ENCODE data around the gene GPR161. TPM values are rescaled to one million over a fixed set of nuclear protein-coding genes. Genes with fewer than 3 reads are reported as not detected.

The GPR161 gene
- total and polyA plus RNA-seq, 9 of the 15 experiments (the other 6 are each of a cell fraction or from before 2014, with no cell fraction given): 0.15 to 2.4 (median 0.76) TPM

- BruUV-seq (replicated peaks): no TSS peak
- Histone ChIP-seq H3K4me2 (ENCODE audit: insufficient read depth, low read length) (no peak overlapping the region), H3K27ac (ENCODE audit: extremely low read depth, low read depth, low read length) (no peak overlapping the region), H3K9me3 (replicated peaks; ENCODE audit: control insufficient read depth, insufficient read depth, low read depth, low read length) (no peaks in the 10 kb centered on the region), H3K4me1 (replicated peaks in 1 of 2; ENCODE audit: control insufficient read depth in 2 of 2, insufficient read depth in 2 of 2, low read length in 2 of 2) (peaks cover 9% of the 10 kb centered on the region in 2 experiments; a peak in 4 of 5 replicates), H3K9me1 (ENCODE audit: control insufficient read depth, insufficient read depth, low read length) (no peaks in the 10 kb centered on the region), H3K4me3 (no peak overlapping the region), H4K20me1 (replicated peaks; ENCODE audit: control insufficient read depth, insufficient read depth, low read length) (no peaks in the 10 kb centered on the region), H3K79me2 (ENCODE audit: control insufficient read depth, insufficient read depth, low read length) (no peaks in the 10 kb centered on the region), H3K36me3 (ENCODE audit: control insufficient read depth, insufficient read depth, low read length) (no peaks in the 10 kb centered on the region), H3K27me3 (ENCODE audit: control insufficient read depth in 2 of 2, insufficient read depth in 2 of 2, low read length in 2 of 2) (no peaks in the 10 kb centered on the region), H3K9ac (ENCODE audit: insufficient read depth in 1 of 2, low read depth in 2 of 2, low read length in 2 of 2) (no peak overlapping the region), H2AFZ (ENCODE audit: low read depth, low read length) (no peak overlapping the region)
- no peak for TF ChIP-seq ZNF766 (CRISPR knock-in tag; conservative IDR thresholded peaks at IDR 0.05)
- no peak for TF ChIP-seq NR4A1 (CRISPR knock-in tag; IDR thresholded peaks at IDR 0.05)
- TF ChIP-seq NR4A1 (tag; IDR thresholded peaks at IDR 0.05): no peak
- no peak for TF ChIP-seq COPS2 (conservative IDR thresholded peaks at IDR 0.05)
- TF ChIP-seq HDAC8 (tag; IDR thresholded peaks at IDR 0.05): no peak
- no peak for TF ChIP-seq NCOA2 (IDR thresholded peaks at IDR 0.05; ENCODE audit: partially characterized antibody in 2 of 2)
- no peak for TF ChIP-seq MAX (CRISPR knock-in tag; IDR thresholded peaks at IDR 0.05)
- no peak for TF ChIP-seq POLR2AphosphoS2 (IDR thresholded peaks at IDR 0.05; ENCODE audit: low read length)
- 0 out of 2 replicates have a peak, but pooled peaks have one; percentile 16 for TF ChIP-seq SPI1 (IDR thresholded peaks at IDR 0.05; ENCODE audit: borderline replicate concordance, low read depth, low read length)
- no peak for TF ChIP-seq CBFA2T3 (IDR thresholded peaks at IDR 0.05)
- no peak for TF ChIP-seq ZC3H8 (IDR thresholded peaks at IDR 0.05)
- no peak for TF ChIP-seq MTF1 (CRISPR knock-in tag; IDR thresholded peaks at IDR 0.05; ENCODE audit: borderline replicate concordance)
- no peak for TF ChIP-seq TFE3 (CRISPR knock-in tag; IDR thresholded peaks at IDR 0.05)
- TF ChIP-seq CBX1 (IDR thresholded peaks at IDR 0.05; ENCODE audit: low read depth): no peak
- peak; percentile 79 for TF ChIP-seq BHLHE40 (IDR thresholded peaks at IDR 0.05; ENCODE audit: low read length)
- TF ChIP-seq RAD21 (CRISPR knock-in tag; conservative IDR thresholded peaks at IDR 0.05 in 1 of 2, IDR thresholded peaks at IDR 0.05 in 1 of 2): no peak
- peak; percentile 6 for TF ChIP-seq MEIS2 (IDR thresholded peaks at IDR 0.05; ENCODE audit: partially characterized antibody)
- DNase-seq (ENCODE audit: extremely low read depth in 1 of 4, low spot score in 3 of 4) (no peak), FAIRE-seq (no peak), ATAC-seq (no peak)
- CTCF ChIA-PET (ENCODE audit: low intra/inter-chr PET ratio): no interaction called here
- intact Hi-C loops (cut with micrococcal nuclease) (loop anchor here (5.0 kb wide), 1 partner anchor 59 kb away; no protein-coding TSS in a partner anchor), in situ Hi-C loops (cut with MboI) (no loop called here)
- WGBS (ENCODE audit: insufficient coverage, low coverage, missing lambda C conversion rate): 14% methylated on average over 3 of the region's 3 CpGs
- POLR2A ChIA-PET: interaction anchor here (0.7 to 0.9 kb wide), 2 partner anchors 18 to 22 kb away, joined by 3 to 4 read pairs; no protein-coding TSS in a partner anchor
Measured at GRCh38 chr1:168163670-168164069, 26.9 kb upstream of the GPR161 start.

Data from K562 (cell line).